ENCODE results near the gene ZNF613. TPM values are rescaled to one million over a fixed set of nuclear protein-coding genes. Genes with fewer than 3 reads are reported as not detected.

The ZNF613 gene
- total and polyA plus RNA-seq, 10 donors, result 2.8 to 11.6 (median 5.4) TPM

- DNase-seq, result no peak
- intact Hi-C loops (cut with DNase I; ENCODE audit: low total_unique reads), result no loop called here
- WGBS, 5 donors, result 86 to 97% (median 92%) methylated on average over 8 of the region's 8 CpGs
- Histone ChIP-seq H3K4me1 (peaks cover 0 to 6% (median 2%) of the 10 kb centered on the region in 6 donors), H3K27ac (no peak overlapping the region), H3K9me3 (peaks cover 24 to 97% (median 95%) of the 10 kb centered on the region in 8 donors), H3K27me3 (replicated peaks in 1 of 7) (no peaks in the 10 kb centered on the region), H3K4me3 (no peak overlapping the region), H3K36me3 (no peaks in the 10 kb centered on the region)
- TF ChIP-seq CTCF (IDR thresholded peaks at IDR 0.05 in 8 of 11, conservative IDR thresholded peaks at IDR 0.05 in 3 of 11), result no peak
- TF ChIP-seq POLR2A (IDR thresholded peaks at IDR 0.05), result no peak
- no peak for TF ChIP-seq POLR2AphosphoS5 (IDR thresholded peaks at IDR 0.05)
Measured at GRCh38 chr19:51921949-51922348, 5.3 kb upstream of the ZNF613 start.

GRCh38 chr19:51926426-51926783 lies 867 bp upstream of the ZNF613 start:
- WGBS, 5 donors, result 23 to 40% (median 28%) methylated on average over 11 of the region's 11 CpGs
- peaks cover 10 to 23% (median 19%) of the 10 kb centered on the region in 6 donors for H3K36me3 ChIP-seq
- peak overlapping the region; percentile 86 to 93 (median 89) for H3K27ac ChIP-seq
- no peak for TF ChIP-seq POLR2AphosphoS5 (IDR thresholded peaks at IDR 0.05)
- no peak for TF ChIP-seq CTCF (IDR thresholded peaks at IDR 0.05 in 8 of 11, conservative IDR thresholded peaks at IDR 0.05 in 3 of 11)
- intact Hi-C loops (cut with DNase I; ENCODE audit: low total_unique reads), result no loop called here
- peaks cover 8 to 83% (median 71%) of the 10 kb centered on the region in 8 donors for H3K9me3 ChIP-seq
- no peaks in the 10 kb centered on the region for H3K27me3 ChIP-seq (replicated peaks in 1 of 7)
- DNase-seq, result no peak
- peaks cover 0 to 27% (median 15%) of the 10 kb centered on the region in 6 donors for H3K4me1 ChIP-seq
- H3K4me3 ChIP-seq, result peak overlapping the region; percentile 66 to 88 (median 78)

- Histone ChIP-seq H3K27me3 (replicated peaks in 1 of 7) (no peaks in the 10 kb centered on the region), H3K36me3 (peaks cover 10 to 38% (median 33%) of the 10 kb centered on the region in 6 donors), H3K27ac (peak overlapping the region in 7 of 8 donors; percentile 86 to 93 (median 89)), H3K4me1 (peaks cover 0 to 27% (median 15%) of the 10 kb centered on the region in 6 donors), H3K9me3 (peaks cover 2 to 83% (median 71%) of the 10 kb centered on the region in 8 donors), H3K4me3 (peak overlapping the region; percentile 66 to 88 (median 78))
- WGBS, 5 donors, result 38 to 41% (median 40%) methylated on average over 13 of the region's 13 CpGs
- TF ChIP-seq POLR2AphosphoS5 (IDR thresholded peaks at IDR 0.05), result no peak
- no peak for TF ChIP-seq CTCF (IDR thresholded peaks at IDR 0.05 in 8 of 11, conservative IDR thresholded peaks at IDR 0.05 in 3 of 11)
- TF ChIP-seq POLR2A (IDR thresholded peaks at IDR 0.05), result no peak
- intact Hi-C loops (cut with DNase I; ENCODE audit: low total_unique reads), result no loop called here
- no peak for DNase-seq
Measured at GRCh38 chr19:51927859-51928258, 587 bp downstream of the ZNF613 start.

- Histone ChIP-seq H3K9me3 (peaks cover 11 to 86% (median 75%) of the 10 kb centered on the region in 8 donors), H3K36me3 (peaks cover 17 to 78% (median 73%) of the 10 kb centered on the region in 6 donors), H3K27me3 (replicated peaks in 1 of 7) (no peaks in the 10 kb centered on the region), H3K27ac (no peak overlapping the region), H3K4me1 (peaks cover 0 to 22% (median 12%) of the 10 kb centered on the region in 6 donors), H3K4me3 (no peak overlapping the region)
- 87 to 97% (median 90%) methylated on average over 8 of the region's 8 CpGs for WGBS, 5 donors
- TF ChIP-seq CTCF (IDR thresholded peaks at IDR 0.05 in 8 of 11, conservative IDR thresholded peaks at IDR 0.05 in 3 of 11) (no peak), POLR2A (IDR thresholded peaks at IDR 0.05) (no peak), POLR2AphosphoS5 (IDR thresholded peaks at IDR 0.05) (no peak)
- DNase-seq, result no peak
- intact Hi-C loops (cut with DNase I; ENCODE audit: low total_unique reads), result no loop called here
Measured at GRCh38 chr19:51931921-51932320, 4.6 kb downstream of the ZNF613 start.

All from spleen (tissue), 11 donors.